Body of pancreas (tissue), 4 donors: Measurements from ENCODE around the gene PHC2.

Experiments used
- POLR2A ChIP-seq, 3 donors: fragments of 450-650 bp; IDR thresholded peaks; one replicate each; pipeline ENCODE4 v1.6.1; 2016; ENCODE audit warnings: antibody characterized with exemption in 3 of 3, mild to moderate bottlenecking in 2 of 3
- TF ChIP-seq, protein P1 (sequence below), 7 experiments: fragments of 450-650 bp in 4 of 7; fragments of 200-600 bp in 3 of 7; sonication (generic) in 3 of 7; IDR thresholded peaks; one replicate each; pipeline ENCODE4 v1.5.1; 2016 to 2019; ENCODE audit warnings: antibody characterized with exemption in 7 of 7

GRCh38 chr1:33425900-33426299 lies 5.0 kb downstream of the PHC2 start:
- TF ChIP-seq, protein P1, sequence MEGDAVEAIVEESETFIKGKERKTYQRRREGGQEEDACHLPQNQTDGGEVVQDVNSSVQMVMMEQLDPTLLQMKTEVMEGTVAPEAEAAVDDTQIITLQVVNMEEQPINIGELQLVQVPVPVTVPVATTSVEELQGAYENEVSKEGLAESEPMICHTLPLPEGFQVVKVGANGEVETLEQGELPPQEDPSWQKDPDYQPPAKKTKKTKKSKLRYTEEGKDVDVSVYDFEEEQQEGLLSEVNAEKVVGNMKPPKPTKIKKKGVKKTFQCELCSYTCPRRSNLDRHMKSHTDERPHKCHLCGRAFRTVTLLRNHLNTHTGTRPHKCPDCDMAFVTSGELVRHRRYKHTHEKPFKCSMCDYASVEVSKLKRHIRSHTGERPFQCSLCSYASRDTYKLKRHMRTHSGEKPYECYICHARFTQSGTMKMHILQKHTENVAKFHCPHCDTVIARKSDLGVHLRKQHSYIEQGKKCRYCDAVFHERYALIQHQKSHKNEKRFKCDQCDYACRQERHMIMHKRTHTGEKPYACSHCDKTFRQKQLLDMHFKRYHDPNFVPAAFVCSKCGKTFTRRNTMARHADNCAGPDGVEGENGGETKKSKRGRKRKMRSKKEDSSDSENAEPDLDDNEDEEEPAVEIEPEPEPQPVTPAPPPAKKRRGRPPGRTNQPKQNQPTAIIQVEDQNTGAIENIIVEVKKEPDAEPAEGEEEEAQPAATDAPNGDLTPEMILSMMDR (IDR thresholded peaks at IDR 0.05) = no peak
- no peak for TF ChIP-seq POLR2A (IDR thresholded peaks at IDR 0.05)
